Smooth muscle cell (in vitro differentiated cells): ENCODE data around the gene MGAT5. TPM values are rescaled to one million over a fixed set of nuclear protein-coding genes. Genes with fewer than 3 reads are reported as not detected.

ENCODE experiments used
- DNase-seq: peaks from one replicate; lab custom pipeline; 2025; ENCODE audit not compliant: unreplicated experiment; lab: John Stamatoyannopoulos, UW
- H2AFZ ChIP-seq: fragments of 200-600 bp; sonication (generic); 2 replicates; pipeline ENCODE4 v1.6.0; 2016; ENCODE audit warnings: antibody characterized with exemption, low read depth, mild to moderate bottlenecking
- H3F3A ChIP-seq: fragments of 200-600 bp; sonication (generic); 2 replicates; pipeline ENCODE4 v1.6.0; 2017; ENCODE audit warnings: antibody characterized with exemption, low read depth
- H3K27ac ChIP-seq: fragments of 200-600 bp; sonication (generic); 2 replicates; pipeline ENCODE4 v1.5.1; 2016; ENCODE audit warnings: low read depth, mild to moderate bottlenecking
- H3K27me3 ChIP-seq: fragments of 200-600 bp; sonication (generic); 2 replicates; pipeline ENCODE4 v1.6.1; 2016; ENCODE audit warnings: low read depth, mild to moderate bottlenecking
- H3K36me3 ChIP-seq: fragments of 200-600 bp; sonication (generic); 2 replicates; pipeline ENCODE4 v1.5.1; 2016; ENCODE audit warnings: low read depth
- H3K4me1 ChIP-seq: fragments of 200-600 bp; sonication (generic); 2 replicates; pipeline ENCODE4 v1.5.1; 2016; ENCODE audit warnings: low read depth
- H3K4me2 ChIP-seq: fragments of 200-600 bp; sonication (generic); 2 replicates; pipeline ENCODE4 v1.6.0; 2016; ENCODE audit warnings: mild to moderate bottlenecking
- H3K4me3 ChIP-seq: fragments of 200-600 bp; sonication (generic); 2 replicates; pipeline ENCODE4 v1.5.1; 2016; ENCODE audit warnings: mild to moderate bottlenecking
- H3K79me2 ChIP-seq: fragments of 200-600 bp; sonication (generic); 2 replicates; pipeline ENCODE4 v1.6.0; 2016; ENCODE audit warnings: low read depth, mild to moderate bottlenecking
- H3K9ac ChIP-seq: fragments of 200-600 bp; sonication (generic); 2 replicates; pipeline ENCODE4 v1.6.0; 2016; ENCODE audit warnings: low read depth
- H3K9me3 ChIP-seq: fragments of 200-600 bp; sonication (generic); replicated peaks from 2 replicates; pipeline ENCODE4 v1.5.1; 2016; ENCODE audit warnings: low read depth
- H4K20me1 ChIP-seq: fragments of 200-600 bp; sonication (generic); 2 replicates; pipeline ENCODE4 v1.6.0; 2016; ENCODE audit warnings: low read depth
- CTCF ChIP-seq: fragments of 200-600 bp; sonication (generic); IDR thresholded peaks from 2 replicates; pipeline ENCODE4 v1.5.1; 2017; ENCODE audit warnings: borderline replicate concordance, mild to moderate bottlenecking, antibody characterized with exemption; ENCODE audit not compliant: insufficient read depth, poor library complexity, severe bottlenecking
- WGBS: methylation state at CpG from one replicate; pipeline ENCODE4 v1.1.7; 2016; ENCODE audit warnings: low lambda C conversion rate; 5-methylcytosine and 5-hydroxymethylcytosine counted together
- polyA plus RNA-seq: library from polyadenylated mRNA; unstranded; fragments of >200 nt; fragmentation: Nextera tagmentation; extraction: Ambion mirVana; gene quantifications from 2 replicates; pipeline ENCODE4 v1.2.1, GENCODE V29; 2016
- total RNA-seq: library from RNA; depleted of rRNA; stranded (reverse); fragments of >200 nt; gene quantifications from 2 replicates; pipeline ENCODE4 v1.2.3, GENCODE V29; 2014

MGAT5 gene
- total and polyA plus RNA-seq, 2 experiments from 2014 or later = 4.5 to 33.8 TPM

DNA sequence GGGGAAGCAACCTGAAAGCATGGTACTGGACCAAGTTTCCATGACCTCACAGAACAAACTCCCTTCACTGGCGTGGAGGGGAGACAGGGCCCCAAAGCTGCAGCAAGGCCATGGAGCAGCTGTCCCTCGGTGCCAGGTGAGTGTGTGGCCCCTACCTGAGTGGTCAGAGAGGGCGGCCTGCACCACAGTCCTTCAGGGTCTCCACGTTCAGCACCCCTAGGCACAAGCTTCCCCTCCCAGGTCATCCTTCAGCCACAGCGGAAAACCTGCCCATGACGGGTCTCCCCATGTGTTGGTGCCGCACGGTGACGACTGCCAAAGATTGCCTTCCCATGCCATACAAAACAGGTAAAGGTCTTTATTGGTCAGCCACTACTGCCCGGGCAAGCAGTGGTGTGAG, 201.6 kb downstream of the MGAT5 start:
- 87% methylated on average over 10 of the region's 10 CpGs for WGBS

GRCh38 chr2:134457353-134457752, 203.5 kb downstream of the MGAT5 start:
- 93% methylated on average over 7 of the region's 7 CpGs for WGBS
- Histone ChIP-seq H2AFZ (no peak overlapping the region), H4K20me1 (no peaks in the 10 kb centered on the region), H3K4me2 (no peak overlapping the region), H3K4me3 (no peak overlapping the region), H3K4me1 (no peaks in the 10 kb centered on the region), H3K9me3 (no peaks in the 10 kb centered on the region), H3F3A (no peaks in the 10 kb centered on the region), H3K27ac (no peak overlapping the region), H3K27me3 (no peaks in the 10 kb centered on the region), H3K36me3 (no peaks in the 10 kb centered on the region), H3K9ac (no peak overlapping the region), H3K79me2 (no peaks in the 10 kb centered on the region)
- no peak for DNase-seq
- no peak for TF ChIP-seq CTCF

More for the DNA sequence above, 201.6 kb downstream of the MGAT5 start:
- H2AFZ ChIP-seq = no peak overlapping the region
- no peak overlapping the region for H3K4me2 ChIP-seq
- H3K4me3 ChIP-seq = no peak overlapping the region
- no peak for DNase-seq
- H3K9me3 ChIP-seq = no peaks in the 10 kb centered on the region
- H3K4me1 ChIP-seq = no peaks in the 10 kb centered on the region
- TF ChIP-seq CTCF = no peak
- no peaks in the 10 kb centered on the region for H3F3A ChIP-seq
- no peaks in the 10 kb centered on the region for H3K27me3 ChIP-seq
- H3K36me3 ChIP-seq = no peaks in the 10 kb centered on the region
- no peak overlapping the region for H3K9ac ChIP-seq
- H3K79me2 ChIP-seq = no peaks in the 10 kb centered on the region
- H3K27ac ChIP-seq = no peak overlapping the region
- H4K20me1 ChIP-seq = peaks cover 3% of the 10 kb centered on the region

- no peaks in the 10 kb centered on the region for H4K20me1 ChIP-seq
- DNase-seq = no peak
- H3K4me1 ChIP-seq = no peaks in the 10 kb centered on the region
- no peaks in the 10 kb centered on the region for H3F3A ChIP-seq
- H3K4me2 ChIP-seq = no peak overlapping the region
- H2AFZ ChIP-seq = no peak overlapping the region
- H3K4me3 ChIP-seq = no peak overlapping the region
- no peak overlapping the region for H3K27ac ChIP-seq
- no peaks in the 10 kb centered on the region for H3K9me3 ChIP-seq
- no peaks in the 10 kb centered on the region for H3K27me3 ChIP-seq
- 93% methylated on average over 18 of the region's 18 CpGs for WGBS
- no peaks in the 10 kb centered on the region for H3K36me3 ChIP-seq
- no peak for TF ChIP-seq CTCF
- H3K9ac ChIP-seq = no peak overlapping the region
- no peaks in the 10 kb centered on the region for H3K79me2 ChIP-seq
Measured at GRCh38 chr2:134457765-134458472, 204.0 kb downstream of the MGAT5 start.

GRCh38 chr2:134458473-134458853, 204.6 kb downstream of the MGAT5 start:
- Histone ChIP-seq H3K4me1 (no peaks in the 10 kb centered on the region), H3K4me3 (no peak overlapping the region), H4K20me1 (no peaks in the 10 kb centered on the region), H3K4me2 (no peak overlapping the region), H3K27me3 (no peaks in the 10 kb centered on the region), H3K9me3 (no peaks in the 10 kb centered on the region), H3K27ac (no peak overlapping the region), H3K9ac (no peak overlapping the region), H3K36me3 (no peaks in the 10 kb centered on the region), H2AFZ (no peak overlapping the region), H3F3A (no peaks in the 10 kb centered on the region), H3K79me2 (no peaks in the 10 kb centered on the region)
- WGBS = 93% methylated on average over 6 of the region's 6 CpGs
- no peak for DNase-seq
- TF ChIP-seq CTCF = no peak
